GM12891 (cell line): ENCODE measurements around the gene RARA.

Source experiments
- PAX5 ChIP-seq: IDR thresholded peaks from 2 replicates; pipeline ENCODE4 v1.6.1; 2011; ENCODE audit warnings: low read length, moderate library complexity, mild to moderate bottlenecking; ENCODE audit not compliant: insufficient read depth, severe bottlenecking
- POLR2A ChIP-seq: IDR thresholded peaks from 2 replicates; pipeline ENCODE4 v1.6.1; 2011; ENCODE audit warnings: low read depth, low read length, control low read depth
- POLR2AphosphoS5 ChIP-seq: IDR thresholded peaks from 2 replicates; pipeline ENCODE4 v1.6.1; 2011; ENCODE audit warnings: low read depth, low read length, control low read depth
- POU2F2 ChIP-seq: IDR thresholded peaks from 2 replicates; pipeline ENCODE4 v1.6.1; 2011; ENCODE audit warnings: low read depth, mild to moderate bottlenecking, control low read depth, low read length, moderate library complexity
- SPI1 ChIP-seq: IDR thresholded peaks from 2 replicates; pipeline ENCODE4 v1.6.1; 2011; ENCODE audit warnings: low read depth, low read length, control low read depth
- TAF1 ChIP-seq: IDR thresholded peaks from 2 replicates; pipeline ENCODE4 v1.6.1; 2011; ENCODE audit warnings: low read depth, low read length, control low read depth

DNA sequence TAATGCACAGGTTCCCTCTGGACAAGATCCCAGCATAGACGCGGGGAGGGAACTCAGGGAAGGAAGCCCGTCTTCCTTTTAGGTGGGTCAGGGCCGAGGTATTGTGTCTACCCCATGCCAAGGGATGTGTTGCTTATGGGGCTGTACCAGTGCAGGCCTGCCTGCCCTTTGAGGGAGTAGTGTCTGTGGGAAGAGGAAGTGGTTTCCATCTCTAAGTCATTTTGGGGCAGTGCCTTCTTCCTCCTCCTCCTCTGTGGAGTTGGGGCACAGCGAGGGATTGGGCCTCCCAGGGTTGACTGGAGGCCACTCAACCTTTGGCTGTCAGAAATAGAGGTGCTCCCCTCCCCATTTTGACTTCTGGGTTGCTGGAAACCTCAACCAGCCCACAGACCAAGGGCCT, 29.1 kb downstream of the RARA start:
- TF ChIP-seq TAF1 (no peak), POLR2A (no peak), POLR2AphosphoS5 (no peak), PAX5 (no peak), POU2F2 (no peak), SPI1 (peak; percentile 71)
